HEK293T (cell line): ENCODE results near the gene ADAMTS9.

Experiments used
- ARNT ChIP-seq: fragments of 450-650 bp; IDR thresholded peaks from 2 replicates; pipeline ENCODE4 v1.6.1; 2017; ENCODE audit warnings: mild to moderate bottlenecking
- BHLHE40 ChIP-seq: fragments of 450-650 bp; IDR thresholded peaks from 2 replicates; pipeline ENCODE4 v1.6.1; 2016; ENCODE audit warnings: mild to moderate bottlenecking, moderate library complexity, borderline replicate concordance
- CTBP1 ChIP-seq: fragments of 450-650 bp; IDR thresholded peaks from 2 replicates; pipeline ENCODE4 v1.6.1; 2016; ENCODE audit warnings: borderline replicate concordance
- FOXA1 ChIP-seq: fragments of 450-650 bp; IDR thresholded peaks from 2 replicates; pipeline ENCODE4 v1.6.1; 2016; ENCODE audit warnings: mild to moderate bottlenecking
- FOXK2 ChIP-seq: fragments of 450-650 bp; IDR thresholded peaks from 2 replicates; pipeline ENCODE4 v1.6.1; 2016; ENCODE audit warnings: mild to moderate bottlenecking
- FOXM1 ChIP-seq: fragments of 450-650 bp; IDR thresholded peaks from 2 replicates; pipeline ENCODE4 v1.6.1; 2017; ENCODE audit warnings: mild to moderate bottlenecking, borderline replicate concordance
- NFRKB ChIP-seq: fragments of 450-650 bp; IDR thresholded peaks from 2 replicates; pipeline ENCODE4 v1.6.1; 2016; ENCODE audit warnings: mild to moderate bottlenecking, moderate library complexity
- PKNOX1 ChIP-seq: fragments of 450-650 bp; IDR thresholded peaks from 2 replicates; pipeline ENCODE4 v1.6.1; 2016
- SP1 ChIP-seq: fragments of 450-650 bp; IDR thresholded peaks from 2 replicates; pipeline ENCODE4 v1.6.1; 2017
- SUZ12 ChIP-seq: fragments of 450-650 bp; IDR thresholded peaks from 2 replicates; pipeline ENCODE4 v1.6.1; 2016; ENCODE audit warnings: mild to moderate bottlenecking
- TARDBP ChIP-seq: fragments of 450-650 bp; IDR thresholded peaks from 2 replicates; pipeline ENCODE4 v1.6.1; 2016

GRCh38 chr3:64556046-64556445, 131.8 kb downstream of the ADAMTS9 start:
- TF ChIP-seq SP1 = no peak
- TF ChIP-seq NFRKB = no peak
- no peak for TF ChIP-seq SUZ12
- TF ChIP-seq BHLHE40 = no peak
- no peak for TF ChIP-seq FOXK2
- no peak for TF ChIP-seq FOXA1
- no peak for TF ChIP-seq ARNT
- no peak for TF ChIP-seq PKNOX1
- TF ChIP-seq FOXM1 = no peak
- TF ChIP-seq TARDBP = no peak
- no peak for TF ChIP-seq CTBP1
